ENCODE measurements around the gene NSMCE4A. TPM values are rescaled to one million over a fixed set of nuclear protein-coding genes. Genes with fewer than 3 reads are reported as not detected.

The NSMCE4A gene
- total and polyA plus RNA-seq, 2 donors (not counting 3 experiments of a cell fraction or from before 2014, with no cell fraction given), result 36.8 to 51.0 TPM

GRCh38 chr10:121949049-121949448 lies 26.0 kb downstream of the NSMCE4A start:
- H3K9me3 ChIP-seq (replicated peaks; ENCODE audit: control insufficient read depth, insufficient read depth, low read length), result no peaks in the 10 kb centered on the region
- ChIA-PET POLR2A (no interaction called here), CTCF (interaction anchor here (1.3 kb wide), 1 partner anchor 14 kb away, joined by 3 read pairs; no protein-coding TSS in a partner anchor)
- H3K9me1 ChIP-seq (replicated peaks; ENCODE audit: control insufficient read depth, extremely low read depth, insufficient read depth, low read length), result no peaks in the 10 kb centered on the region
- BruUV-seq (replicated peaks), result no TSS peak
- no peak overlapping the region for H3K4me3 ChIP-seq (replicated peaks in 1 of 3; ENCODE audit: insufficient read depth in 1 of 3, low read depth in 1 of 3, low read length in 3 of 3)
- TF ChIP-seq CTCF (IDR thresholded peaks at IDR 0.05; ENCODE audit: extremely low read depth in 1 of 2, insufficient read depth in 1 of 2, low read depth in 1 of 2, low read length in 2 of 2) (no peak), FOS (IDR thresholded peaks at IDR 0.05; ENCODE audit: borderline replicate concordance, insufficient read depth, low read length) (no peak), MAX (IDR thresholded peaks at IDR 0.05; ENCODE audit: insufficient read depth, insufficient read length) (no peak), MYC (IDR thresholded peaks at IDR 0.05; ENCODE audit: low read depth, low read length) (no peak), JUN (IDR thresholded peaks at IDR 0.05; ENCODE audit: borderline replicate concordance, insufficient read depth, insufficient read length, low read depth) (no peak), EZH2 (IDR thresholded peaks at IDR 0.05; ENCODE audit: borderline replicate concordance, low read depth, low read length, severe bottlenecking) (no peak), POLR2AphosphoS5 (IDR thresholded peaks at IDR 0.05; ENCODE audit: insufficient read depth, low read depth, low read length) (no peak), GATA2 (IDR thresholded peaks at IDR 0.05; ENCODE audit: insufficient read depth, insufficient read length, low read depth, low read length) (no peak), POLR2A (IDR thresholded peaks at IDR 0.05; ENCODE audit: low read depth, low read length) (no peak)
- H3K27me3 ChIP-seq (ENCODE audit: control insufficient read depth in 2 of 2, insufficient read depth in 2 of 2, low read length in 2 of 2), result no peaks in the 10 kb centered on the region
- no peaks in the 10 kb centered on the region for H3K79me2 ChIP-seq (ENCODE audit: control insufficient read depth, insufficient read depth, low read length)
- dilution Hi-C loops (cut with MboI; ENCODE audit: extremely low pct_ligation_motif_present, low sequenced_read_pairs), result no loop called here
- no peak overlapping the region for H2AFZ ChIP-seq (ENCODE audit: low read depth, low read length)
- H3K9ac ChIP-seq (replicated peaks; ENCODE audit: extremely low read depth, insufficient read depth, low read length), result no peak overlapping the region
- intact Hi-C loops (cut with micrococcal nuclease), result no loop called here
- no peak overlapping the region for H3K4me2 ChIP-seq (ENCODE audit: insufficient read depth, low read length)
- H3K27ac ChIP-seq (ENCODE audit: insufficient read depth, low read depth, low read length), result no peak overlapping the region
- peaks cover 0 to 2% of the 10 kb centered on the region in 2 experiments for H3K36me3 ChIP-seq (ENCODE audit: control insufficient read depth in 2 of 2, extremely low read depth in 1 of 2, insufficient read depth in 2 of 2, low read length in 2 of 2)
- no peaks in the 10 kb centered on the region for H4K20me1 ChIP-seq (replicated peaks; ENCODE audit: control insufficient read depth, extremely low read depth, insufficient read depth, low read length)
- peaks cover 8% of the 10 kb centered on the region for H3K4me1 ChIP-seq (ENCODE audit: control insufficient read depth, extremely low read depth, insufficient read depth, low read length)
- no peak for FAIRE-seq
- no peak for DNase-seq (ENCODE audit: low read depth, low spot score)

Measured in endothelial cell of umbilical vein (primary cell).